HG03558 (cell line): ENCODE measurements around the gene CES3.
"Not testable (repeated sequence)": the region's sequence is repeated elsewhere in the genome, so short reads cannot be mapped to it uniquely, and the experiment has no call there.

Experiments used
- ATAC-seq: cut with Tn5 transposase; IDR thresholded peaks from one replicate; pipeline ENCODE4 v1.9.1; 2021; ENCODE audit warnings: moderate number of reproducible peaks; ENCODE audit not compliant: unreplicated experiment; ENCODE audit errors: extremely low read depth

CES3 gene

GRCh38 chr16:66944054-66944441 is 17.0 kb upstream of the CES3 start:
- ATAC-seq: no peak

DNA sequence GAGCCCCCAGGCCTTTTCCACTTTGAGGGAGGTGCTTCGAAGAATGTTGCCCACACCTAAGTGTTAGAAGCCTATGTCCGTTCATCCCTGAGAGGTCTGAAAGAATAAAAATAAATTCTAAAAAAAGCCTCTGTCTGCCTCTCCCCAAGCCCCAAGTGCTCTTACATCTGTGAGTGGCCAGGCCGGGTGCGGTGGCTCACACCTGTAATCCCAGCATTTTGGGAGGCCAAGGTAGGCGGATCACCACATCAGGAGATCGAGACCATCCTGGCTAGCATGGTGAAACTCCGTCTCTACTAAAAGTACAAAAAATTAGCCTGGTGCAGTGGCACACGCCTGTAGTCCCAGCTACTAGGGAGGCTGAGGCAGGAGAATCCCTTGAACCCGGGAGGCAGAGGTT is 16.1 kb upstream of the CES3 start:
- ATAC-seq: not testable (repeated sequence)

GRCh38 chr16:66945939-66946338 is 15.1 kb upstream of the CES3 start:
- ATAC-seq: no peak

GRCh38 chr16:66946541-66946940 is 14.5 kb upstream of the CES3 start:
- ATAC-seq: no peak

- ATAC-seq: no peak
Measured at GRCh38 chr16:66946974-66947301, 14.1 kb upstream of the CES3 start.

GRCh38 chr16:66947302-66948065 is 13.6 kb upstream of the CES3 start:
- ATAC-seq: no peak

DNA sequence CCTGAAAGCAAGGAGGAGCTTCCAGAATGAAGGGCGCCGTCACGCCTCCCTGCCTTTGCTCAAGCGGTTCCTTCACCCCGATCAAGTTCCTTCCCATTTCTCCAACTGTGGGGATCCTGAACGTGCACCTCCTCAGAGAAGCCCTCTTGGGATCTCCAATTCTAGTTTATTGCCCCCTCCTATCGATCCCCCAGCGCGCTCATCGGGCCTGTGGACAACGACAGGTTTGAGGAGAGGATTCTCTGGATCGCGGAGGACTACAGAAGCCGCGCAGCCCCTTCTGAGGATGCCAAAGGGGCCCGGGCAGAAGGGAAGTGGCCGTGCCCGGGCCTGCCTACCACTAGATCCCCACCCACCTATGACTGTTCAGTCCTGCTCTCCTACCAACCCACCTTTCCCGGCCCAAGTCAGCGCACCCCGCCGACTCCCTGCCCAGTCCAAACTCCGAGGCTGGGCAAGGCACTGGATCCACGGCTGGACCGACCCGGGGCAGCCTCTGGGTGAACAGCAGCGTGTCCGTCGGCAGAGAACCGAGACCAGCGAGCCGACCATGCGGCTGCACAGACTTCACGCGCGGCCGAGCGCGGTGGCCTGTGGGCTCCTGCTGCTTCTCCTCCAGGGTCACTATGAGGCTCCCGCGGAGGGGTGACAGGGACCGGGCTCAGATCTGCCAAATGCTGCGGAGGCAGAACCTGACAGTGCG is 12.8 kb upstream of the CES3 start:
- ATAC-seq: no peak

GRCh38 chr16:66948837-66949225 is 12.2 kb upstream of the CES3 start:
- ATAC-seq: no peak

- ATAC-seq: no peak
Measured at GRCh38 chr16:66949472-66949871, 11.6 kb upstream of the CES3 start.

DNA sequence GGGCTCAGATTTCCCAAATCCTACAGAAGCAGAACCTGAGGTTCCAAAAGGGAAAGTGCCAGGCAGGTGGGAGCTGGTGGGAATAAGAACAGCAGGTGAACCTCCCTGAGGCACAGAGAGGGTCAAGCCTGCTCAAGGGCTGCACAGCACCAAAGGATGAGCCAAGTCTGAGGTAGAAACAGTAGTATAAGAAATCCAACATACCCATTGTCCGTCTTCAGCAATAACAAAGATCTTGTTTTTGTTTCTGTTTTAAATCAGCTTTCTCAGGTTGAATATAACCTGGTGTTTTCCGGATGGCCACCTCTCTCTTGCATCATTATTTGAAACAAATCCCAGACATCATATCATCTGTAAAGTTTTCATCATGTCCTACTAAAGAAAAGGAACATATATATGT is 10.6 kb upstream of the CES3 start:
- ATAC-seq: no peak

DNA sequence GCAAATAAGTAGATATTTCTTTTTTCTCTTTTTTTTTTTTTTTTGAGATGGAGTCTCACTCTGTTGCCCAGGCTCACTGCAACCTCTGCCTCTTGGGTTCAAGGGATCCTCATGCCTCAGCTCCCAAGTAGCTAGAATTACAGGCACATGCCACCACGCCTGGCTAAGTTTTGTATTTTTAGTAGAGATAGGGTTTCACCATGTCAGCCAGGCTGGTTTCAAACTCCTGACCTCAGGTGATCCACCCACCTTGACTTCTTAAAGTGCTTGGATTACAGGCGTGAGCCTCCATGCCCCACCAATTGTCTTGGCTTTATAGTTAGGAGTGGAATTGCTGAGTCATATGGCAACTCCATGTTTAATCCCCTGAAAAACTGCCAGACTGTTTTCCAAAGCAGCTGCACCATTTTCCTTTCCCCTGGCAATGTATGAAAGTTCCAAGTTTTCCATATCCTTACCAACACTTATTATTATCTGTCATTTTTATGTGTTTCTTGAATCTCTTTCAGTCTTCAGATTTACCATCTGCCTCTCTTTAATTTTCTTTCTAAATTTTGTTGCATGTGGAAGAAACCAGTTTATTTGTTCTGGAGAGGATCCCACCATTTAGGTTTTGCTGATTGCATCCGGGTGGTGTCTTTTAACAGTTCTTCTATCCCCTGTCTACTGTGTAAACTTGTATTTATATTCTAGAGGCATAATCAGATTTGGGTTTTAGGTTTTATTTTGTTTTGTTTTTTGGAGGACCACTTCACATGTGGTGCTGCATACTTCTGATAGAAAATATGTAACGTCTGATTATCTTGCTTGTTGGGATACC is 9.9 kb upstream of the CES3 start:
- no peak for ATAC-seq

DNA sequence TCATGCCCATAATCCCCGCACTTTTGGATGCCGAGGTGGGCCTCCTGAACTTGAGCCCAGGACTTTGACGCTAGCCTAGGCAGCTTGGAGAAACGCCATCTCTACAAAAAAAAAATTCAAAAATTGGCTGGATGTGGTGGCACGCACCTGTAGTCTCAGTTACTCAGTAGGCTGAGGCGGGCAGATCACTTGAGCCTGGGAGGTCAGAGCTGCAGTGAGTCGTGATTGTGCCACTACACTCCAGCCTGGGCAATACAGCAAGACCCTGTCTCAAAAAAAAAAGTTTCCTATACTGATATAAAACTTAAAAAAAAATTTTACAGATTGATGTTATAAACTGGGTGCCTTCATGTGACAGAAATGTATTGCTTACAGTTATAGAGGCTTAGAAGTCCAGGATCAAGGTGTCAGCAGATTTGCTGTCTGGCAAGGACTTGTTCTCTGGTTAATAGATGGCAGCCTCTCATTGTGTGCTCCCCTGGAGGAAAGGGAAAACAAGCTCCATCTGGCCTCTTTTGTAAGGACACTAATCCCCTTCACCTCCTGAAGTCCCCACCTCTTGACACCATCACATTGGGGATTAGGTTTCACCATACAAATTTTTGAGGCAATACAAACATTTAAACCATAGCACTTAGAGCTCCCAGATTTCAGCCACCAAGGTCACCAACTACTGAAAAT is 8.5 kb upstream of the CES3 start:
- ATAC-seq: no peak

GRCh38 chr16:66953462-66954096 is 7.5 kb upstream of the CES3 start:
- no peak for ATAC-seq

DNA sequence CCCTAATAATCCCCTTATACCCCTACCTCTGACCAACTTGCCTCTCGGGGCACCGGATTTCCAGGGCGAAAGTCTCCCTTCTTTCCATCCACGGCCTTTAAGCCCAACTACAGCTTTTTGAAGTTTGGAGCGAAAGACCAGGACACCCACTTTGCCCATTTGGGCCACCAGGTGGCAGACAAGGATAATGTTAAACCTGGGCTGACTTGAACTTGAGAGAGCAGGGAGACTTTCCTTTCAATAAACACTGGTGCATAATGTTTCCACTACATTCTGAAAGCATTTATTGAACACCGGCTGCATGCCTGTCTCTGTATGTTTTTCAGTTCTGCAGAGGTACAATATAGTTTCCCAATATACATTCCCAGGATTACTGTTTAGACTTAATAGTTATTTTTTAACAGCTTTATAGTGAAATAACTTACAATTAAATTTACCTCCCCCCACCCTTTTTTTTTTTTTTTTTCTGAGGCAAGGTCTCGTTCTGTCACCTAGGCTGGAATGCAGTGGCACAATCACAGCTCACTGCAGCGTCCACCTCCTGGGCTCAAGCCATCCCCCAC is 6.9 kb upstream of the CES3 start:
- no peak for ATAC-seq

- not testable (repeated sequence) for ATAC-seq
Measured at GRCh38 chr16:66955363-66956153, 5.5 kb upstream of the CES3 start.

DNA sequence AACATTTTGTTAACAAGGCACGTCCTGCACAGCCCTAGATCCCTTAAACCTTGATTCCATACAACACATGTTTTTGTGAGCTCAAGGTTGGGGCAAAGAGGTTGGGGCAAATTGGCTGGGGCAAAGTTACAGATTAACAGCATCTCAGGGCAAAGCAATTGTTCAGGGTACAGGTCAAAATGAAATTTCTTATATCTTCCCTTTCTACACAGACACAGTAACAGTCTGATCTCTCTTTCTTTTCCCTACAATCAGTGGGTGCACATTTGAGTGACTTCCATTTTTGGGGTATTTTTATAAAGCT is 5.0 kb upstream of the CES3 start:
- ATAC-seq: not testable (repeated sequence)

- ATAC-seq: no peak
Measured at GRCh38 chr16:66958857-66959703, 2.0 kb upstream of the CES3 start.

GRCh38 chr16:66959704-66960161 is 1.3 kb upstream of the CES3 start:
- ATAC-seq: no peak
